GM12875 (cell line): ENCODE data around the gene BNIP5.

Experiments
- H3K4me3 ChIP-seq: one replicate; pipeline ENCODE4 v1.5.1; 2011; ENCODE audit warnings: low read depth, low read length, control low read depth
- CTCF ChIP-seq: IDR thresholded peaks from 2 replicates; pipeline ENCODE4 v1.5.1; 2011; ENCODE audit warnings: low read depth, mild to moderate bottlenecking, control low read depth, inconsistent platforms, low read length, moderate library complexity, borderline replicate concordance; ENCODE audit not compliant: insufficient read depth

Gene BNIP5

GRCh38 chr6:36322591-36322990, 14.1 kb downstream of the BNIP5 start:
- TF ChIP-seq CTCF, result no peak
- no peak overlapping the region for H3K4me3 ChIP-seq

- no peak for TF ChIP-seq CTCF
- H3K4me3 ChIP-seq, result no peak overlapping the region
These were observed 16.2 kb downstream of the BNIP5 start for GRCh38 chr6:36320475-36320874.

GRCh38 chr6:36319821-36320220, 16.9 kb downstream of the BNIP5 start:
- no peak for TF ChIP-seq CTCF
- H3K4me3 ChIP-seq, result no peak overlapping the region

- no peak overlapping the region for H3K4me3 ChIP-seq
- no peak for TF ChIP-seq CTCF
These were observed 17.3 kb downstream of the BNIP5 start for GRCh38 chr6:36319436-36319762.

GRCh38 chr6:36318690-36319435, 17.8 kb downstream of the BNIP5 start:
- H3K4me3 ChIP-seq, result no peak overlapping the region
- no peak for TF ChIP-seq CTCF

GRCh38 chr6:36317623-36318022, 19.1 kb downstream of the BNIP5 start:
- H3K4me3 ChIP-seq, result no peak overlapping the region
- TF ChIP-seq CTCF, result no peak

GRCh38 chr6:36315921-36316320, 20.8 kb downstream of the BNIP5 start:
- H3K4me3 ChIP-seq, result no peak overlapping the region
- no peak for TF ChIP-seq CTCF
